HEK293T (cell line): ENCODE measurements around the gene PRKCH.

Source experiments
- CTBP1 ChIP-seq: fragments of 450-650 bp; IDR thresholded peaks from 2 replicates; pipeline ENCODE4 v1.6.1; 2016; ENCODE audit warnings: borderline replicate concordance
- FOXK2 ChIP-seq: fragments of 450-650 bp; IDR thresholded peaks from 2 replicates; pipeline ENCODE4 v1.6.1; 2016; ENCODE audit warnings: mild to moderate bottlenecking
- FOXM1 ChIP-seq: fragments of 450-650 bp; IDR thresholded peaks from 2 replicates; pipeline ENCODE4 v1.6.1; 2017; ENCODE audit warnings: mild to moderate bottlenecking, borderline replicate concordance
- ZNF384 ChIP-seq: fragments of 450-650 bp; IDR thresholded peaks from 2 replicates; pipeline ENCODE4 v1.6.1; 2016

- TF ChIP-seq FOXM1 = no peak
- TF ChIP-seq ZNF384 = no peak
- no peak for TF ChIP-seq CTBP1
- no peak for TF ChIP-seq FOXK2
Observed at GRCh38 chr14:61323970-61324369, 2.6 kb downstream of the PRKCH start.
